DMS153 treated with DMSO at 0.1 percent for 48 hours (cell line): ENCODE results near the gene LTBP2.
A peak's percentile ranks its signal among the peaks of the same experiment; 100 is the strongest.

ENCODE experiments used
- DNase-seq: peaks from one replicate; lab custom pipeline; 2025; ENCODE audit not compliant: unreplicated experiment; lab: John Stamatoyannopoulos, UW

Gene LTBP2

GRCh38 chr14:74492776-74493342 lies 119.2 kb downstream of the LTBP2 start, which contains the start of gene NPC2:
Gene NPC2, minus strand, starts transcription at chr14:74493305. Its CDS starts 31 bp downstream, at chr14:74493274.
- no peak for DNase-seq

GRCh38 chr14:74491956-74492775 lies 119.9 kb downstream of the LTBP2 start:
- no peak for DNase-seq

- no peak for DNase-seq
Observed at GRCh38 chr14:74490486-74490885, 121.6 kb downstream of the LTBP2 start.

GRCh38 chr14:74488786-74489397 lies 123.1 kb downstream of the LTBP2 start:
- no peak for DNase-seq

GRCh38 chr14:74486164-74486563 lies 125.9 kb downstream of the LTBP2 start:
- DNase-seq, result no peak

GRCh38 chr14:74483321-74483720 lies 128.7 kb downstream of the LTBP2 start:
- no peak for DNase-seq

- no peak for DNase-seq
Observed at GRCh38 chr14:74482571-74482970, 129.5 kb downstream of the LTBP2 start.

GRCh38 chr14:74480046-74480445 lies 132.0 kb downstream of the LTBP2 start:
- DNase-seq, result no peak

GRCh38 chr14:74478996-74479635 lies 132.9 kb downstream of the LTBP2 start:
- DNase-seq, result peak; percentile 22

GRCh38 chr14:74476607-74477006 lies 135.4 kb downstream of the LTBP2 start:
- no peak for DNase-seq

GRCh38 chr14:74476107-74476506 lies 135.9 kb downstream of the LTBP2 start:
- no peak for DNase-seq

- DNase-seq, result no peak
Observed at GRCh38 chr14:74475678-74476077, 136.4 kb downstream of the LTBP2 start.

GRCh38 chr14:74474376-74474775 lies 137.7 kb downstream of the LTBP2 start:
- DNase-seq, result no peak

GRCh38 chr14:74472601-74473000 lies 139.4 kb downstream of the LTBP2 start:
- DNase-seq, result no peak

- DNase-seq, result no peak
Observed at GRCh38 chr14:74469548-74470518, 142.2 kb downstream of the LTBP2 start.

GRCh38 chr14:74468513-74468912 lies 143.5 kb downstream of the LTBP2 start:
- no peak for DNase-seq

- no peak for DNase-seq
Observed at GRCh38 chr14:74465335-74465734, 146.7 kb downstream of the LTBP2 start.

- no peak for DNase-seq
Observed at GRCh38 chr14:74464785-74465184, 147.3 kb downstream of the LTBP2 start.

- no peak for DNase-seq
Observed at GRCh38 chr14:74463697-74464096, 148.3 kb downstream of the LTBP2 start.

- no peak for DNase-seq
Observed at GRCh38 chr14:74462993-74463392, 149.0 kb downstream of the LTBP2 start.
